Ishikawa (cell line): ENCODE data around the gene EYS.

Experiments
- CEBPB ChIP-seq: IDR thresholded peaks from 2 replicates; pipeline ENCODE4 v1.6.1; 2012
- CREB1 ChIP-seq: IDR thresholded peaks from 2 replicates; pipeline ENCODE4 v1.6.1; 2012; ENCODE audit warnings: low read depth
- EGR1 ChIP-seq: IDR thresholded peaks from 2 replicates; pipeline ENCODE4 v1.6.1; 2012
- EP300 ChIP-seq: IDR thresholded peaks from 2 replicates; pipeline ENCODE4 v1.6.1; 2012; ENCODE audit warnings: borderline replicate concordance
- FOXM1 ChIP-seq: IDR thresholded peaks from 2 replicates; pipeline ENCODE4 v1.6.1; 2012; ENCODE audit warnings: low read depth, borderline replicate concordance
- NFIC ChIP-seq: IDR thresholded peaks from 2 replicates; pipeline ENCODE4 v1.6.1; 2012
- RAD21 ChIP-seq: IDR thresholded peaks from 2 replicates; pipeline ENCODE4 v1.6.1; 2012; ENCODE audit warnings: low read depth
- TAF1 ChIP-seq: IDR thresholded peaks from 2 replicates; pipeline ENCODE4 v1.6.1; 2012; ENCODE audit warnings: low read depth, mild to moderate bottlenecking
- TCF12 ChIP-seq: IDR thresholded peaks from 2 replicates; pipeline ENCODE4 v1.6.1; 2012; ENCODE audit warnings: low read depth
- TEAD4 ChIP-seq: IDR thresholded peaks from 2 replicates; pipeline ENCODE4 v1.6.1; 2012
- YY1 ChIP-seq: IDR thresholded peaks from 2 replicates; pipeline ENCODE4 v1.6.1; 2012; ENCODE audit warnings: low read depth
- ZBTB7A ChIP-seq: IDR thresholded peaks from 2 replicates; pipeline ENCODE4 v1.6.1; 2012; ENCODE audit warnings: low read depth
- TF ChIP-seq, protein P1 (sequence below): IDR thresholded peaks from 2 replicates; pipeline ENCODE4 v1.6.1; 2012
- TF ChIP-seq, protein P2 (sequence below): IDR thresholded peaks from 2 replicates; pipeline ENCODE4 v1.6.1; 2012; ENCODE audit warnings: low read depth, mild to moderate bottlenecking
- TF ChIP-seq, protein P3 (sequence below): IDR thresholded peaks from 2 replicates; pipeline ENCODE4 v1.6.1; 2012

Gene EYS

DNA sequence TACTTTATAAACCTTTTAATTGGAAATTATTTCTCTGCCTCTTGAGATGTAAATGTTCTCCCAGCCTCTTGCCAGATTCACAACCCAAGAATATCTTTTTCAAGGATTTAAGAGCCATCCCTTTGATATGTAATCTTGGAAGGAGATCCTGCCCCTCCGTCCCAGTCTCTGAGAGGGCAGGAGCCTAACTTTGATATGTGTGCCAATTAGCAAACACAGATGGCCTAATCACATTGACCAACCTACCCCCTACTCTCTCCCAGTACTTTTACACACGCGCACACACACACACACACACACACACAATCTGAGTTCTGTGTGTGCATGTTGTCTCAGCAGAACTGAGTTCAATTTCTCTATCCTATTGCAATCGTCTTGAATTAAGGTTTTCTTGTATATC is 1447.7 kb downstream of the EYS start:
- TF ChIP-seq CEBPB (no peak), TEAD4 (no peak), EP300 (no peak)

DNA sequence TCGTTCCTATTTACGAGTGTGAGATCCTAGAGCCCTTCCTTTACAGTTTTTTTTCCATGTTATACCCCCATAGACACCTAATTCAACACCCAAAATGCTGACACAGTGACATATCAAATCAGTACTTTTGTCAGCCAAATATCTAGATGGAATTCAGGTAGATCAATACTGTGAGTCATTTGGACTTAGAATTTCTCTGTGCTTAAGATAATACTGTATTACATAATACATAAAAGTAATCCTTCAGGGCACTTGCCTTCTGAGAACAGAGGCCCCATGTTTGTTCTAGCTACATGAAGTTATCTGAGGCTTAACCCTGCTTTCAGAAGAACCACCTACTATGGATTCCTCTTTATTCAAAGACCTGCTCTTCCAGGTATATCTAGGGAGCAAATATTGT is 1448.3 kb downstream of the EYS start:
- no peak for TF ChIP-seq YY1
- TF ChIP-seq, protein P1, sequence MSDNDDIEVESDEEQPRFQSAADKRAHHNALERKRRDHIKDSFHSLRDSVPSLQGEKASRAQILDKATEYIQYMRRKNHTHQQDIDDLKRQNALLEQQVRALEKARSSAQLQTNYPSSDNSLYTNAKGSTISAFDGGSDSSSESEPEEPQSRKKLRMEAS = no peak
- TF ChIP-seq EGR1 = no peak
- no peak for TF ChIP-seq TCF12
- no peak for TF ChIP-seq NFIC
- no peak for TF ChIP-seq TEAD4
- TF ChIP-seq, protein P2, sequence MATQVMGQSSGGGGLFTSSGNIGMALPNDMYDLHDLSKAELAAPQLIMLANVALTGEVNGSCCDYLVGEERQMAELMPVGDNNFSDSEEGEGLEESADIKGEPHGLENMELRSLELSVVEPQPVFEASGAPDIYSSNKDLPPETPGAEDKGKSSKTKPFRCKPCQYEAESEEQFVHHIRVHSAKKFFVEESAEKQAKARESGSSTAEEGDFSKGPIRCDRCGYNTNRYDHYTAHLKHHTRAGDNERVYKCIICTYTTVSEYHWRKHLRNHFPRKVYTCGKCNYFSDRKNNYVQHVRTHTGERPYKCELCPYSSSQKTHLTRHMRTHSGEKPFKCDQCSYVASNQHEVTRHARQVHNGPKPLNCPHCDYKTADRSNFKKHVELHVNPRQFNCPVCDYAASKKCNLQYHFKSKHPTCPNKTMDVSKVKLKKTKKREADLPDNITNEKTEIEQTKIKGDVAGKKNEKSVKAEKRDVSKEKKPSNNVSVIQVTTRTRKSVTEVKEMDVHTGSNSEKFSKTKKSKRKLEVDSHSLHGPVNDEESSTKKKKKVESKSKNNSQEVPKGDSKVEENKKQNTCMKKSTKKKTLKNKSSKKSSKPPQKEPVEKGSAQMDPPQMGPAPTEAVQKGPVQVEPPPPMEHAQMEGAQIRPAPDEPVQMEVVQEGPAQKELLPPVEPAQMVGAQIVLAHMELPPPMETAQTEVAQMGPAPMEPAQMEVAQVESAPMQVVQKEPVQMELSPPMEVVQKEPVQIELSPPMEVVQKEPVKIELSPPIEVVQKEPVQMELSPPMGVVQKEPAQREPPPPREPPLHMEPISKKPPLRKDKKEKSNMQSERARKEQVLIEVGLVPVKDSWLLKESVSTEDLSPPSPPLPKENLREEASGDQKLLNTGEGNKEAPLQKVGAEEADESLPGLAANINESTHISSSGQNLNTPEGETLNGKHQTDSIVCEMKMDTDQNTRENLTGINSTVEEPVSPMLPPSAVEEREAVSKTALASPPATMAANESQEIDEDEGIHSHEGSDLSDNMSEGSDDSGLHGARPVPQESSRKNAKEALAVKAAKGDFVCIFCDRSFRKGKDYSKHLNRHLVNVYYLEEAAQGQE = no peak
- no peak for TF ChIP-seq ZBTB7A
- TF ChIP-seq EP300 = no peak
- no peak for TF ChIP-seq FOXM1
- TF ChIP-seq CEBPB = no peak
- no peak for TF ChIP-seq TAF1
- no peak for TF ChIP-seq CREB1
- no peak for TF ChIP-seq RAD21
- TF ChIP-seq, protein P3, sequence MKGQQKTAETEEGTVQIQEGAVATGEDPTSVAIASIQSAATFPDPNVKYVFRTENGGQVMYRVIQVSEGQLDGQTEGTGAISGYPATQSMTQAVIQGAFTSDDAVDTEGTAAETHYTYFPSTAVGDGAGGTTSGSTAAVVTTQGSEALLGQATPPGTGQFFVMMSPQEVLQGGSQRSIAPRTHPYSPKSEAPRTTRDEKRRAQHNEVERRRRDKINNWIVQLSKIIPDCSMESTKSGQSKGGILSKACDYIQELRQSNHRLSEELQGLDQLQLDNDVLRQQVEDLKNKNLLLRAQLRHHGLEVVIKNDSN = no peak

DNA sequence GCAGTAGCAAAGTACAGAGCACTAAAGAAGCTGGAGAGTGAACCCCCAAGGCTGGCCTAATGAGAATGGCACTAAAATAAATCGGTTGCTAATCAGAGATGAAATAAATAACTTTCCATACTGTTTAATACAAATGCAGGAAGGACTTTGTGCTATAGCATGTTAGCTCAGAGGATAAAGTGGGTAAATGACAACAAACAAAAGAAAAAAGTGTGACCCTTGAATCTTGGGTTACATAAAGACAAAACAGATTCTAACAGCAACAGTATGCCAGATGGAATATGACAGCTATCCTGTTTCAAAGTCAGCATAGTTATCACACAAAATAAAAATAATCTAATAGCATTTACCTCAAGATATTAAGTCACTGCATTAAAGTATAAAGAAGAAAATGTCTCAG is 1448.7 kb downstream of the EYS start:
- TF ChIP-seq EGR1 (no peak), CEBPB (no peak), RAD21 (no peak)

DNA sequence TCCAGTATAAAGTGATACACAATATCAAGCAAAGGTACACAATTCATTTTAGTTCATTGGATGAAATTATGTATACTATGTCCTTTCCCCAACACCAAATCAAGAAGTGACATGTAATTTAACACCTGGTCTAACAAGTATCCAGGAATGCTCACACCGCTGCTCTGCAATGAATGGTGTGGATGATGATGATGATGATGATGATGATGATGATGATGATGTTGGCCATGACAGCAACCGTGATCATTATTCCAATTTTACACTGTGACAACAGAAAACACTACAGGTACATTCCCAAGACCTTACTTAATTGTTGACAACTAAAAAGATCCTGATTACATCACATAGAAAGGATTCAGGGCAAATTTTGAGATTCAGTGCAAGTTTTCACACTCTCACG is 1449.4 kb downstream of the EYS start:
- TF ChIP-seq RAD21 (no peak), NFIC (no peak)

DNA sequence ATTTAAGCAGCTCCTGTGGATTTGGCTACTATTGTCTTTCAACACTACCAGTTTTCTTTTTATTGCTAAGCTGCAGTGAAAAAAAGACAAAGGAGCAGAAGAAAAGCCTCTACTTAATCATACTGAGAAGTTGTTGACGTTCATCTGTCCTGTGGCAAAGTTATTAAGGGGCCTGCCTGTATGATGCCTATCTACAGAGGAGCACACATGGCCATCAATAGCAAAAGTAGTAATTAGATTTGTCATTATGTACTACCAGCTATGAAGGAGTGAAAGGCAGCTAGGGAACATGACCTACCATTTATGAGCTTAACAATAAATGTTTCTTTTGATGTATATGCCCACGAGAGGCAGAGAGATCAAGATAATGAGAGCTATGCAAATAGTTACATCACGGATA is 1450.5 kb downstream of the EYS start:
- TF ChIP-seq, protein P1 = no peak
- TF ChIP-seq, protein P2 = no peak
- no peak for TF ChIP-seq NFIC
- TF ChIP-seq FOXM1 = no peak
- TF ChIP-seq TAF1 = no peak
- TF ChIP-seq, protein P3 = no peak
- no peak for TF ChIP-seq RAD21
- TF ChIP-seq TEAD4 = no peak

DNA sequence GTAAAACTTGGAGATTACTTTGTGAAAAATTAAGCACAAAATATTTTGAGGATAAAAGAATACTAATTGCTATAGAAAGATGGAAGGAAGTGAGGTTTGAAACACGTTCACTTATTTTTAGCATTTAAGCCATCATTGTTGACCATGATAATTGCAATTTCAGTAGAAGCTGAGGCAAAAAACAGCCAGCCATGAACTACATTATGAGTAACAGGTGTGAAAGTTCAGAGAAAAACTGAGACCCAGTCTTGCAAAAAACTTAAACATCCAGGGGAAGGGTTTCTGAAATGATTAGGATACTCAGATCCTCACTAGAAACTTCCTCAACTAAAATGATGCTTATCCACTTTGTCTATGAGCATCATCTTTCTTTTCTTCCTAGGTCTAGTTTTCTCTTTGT is 1452.0 kb downstream of the EYS start:
- TF ChIP-seq TAF1 = no peak
- no peak for TF ChIP-seq FOXM1
- TF ChIP-seq, protein P1 = no peak
- TF ChIP-seq CREB1 = no peak
- TF ChIP-seq CEBPB = no peak

DNA sequence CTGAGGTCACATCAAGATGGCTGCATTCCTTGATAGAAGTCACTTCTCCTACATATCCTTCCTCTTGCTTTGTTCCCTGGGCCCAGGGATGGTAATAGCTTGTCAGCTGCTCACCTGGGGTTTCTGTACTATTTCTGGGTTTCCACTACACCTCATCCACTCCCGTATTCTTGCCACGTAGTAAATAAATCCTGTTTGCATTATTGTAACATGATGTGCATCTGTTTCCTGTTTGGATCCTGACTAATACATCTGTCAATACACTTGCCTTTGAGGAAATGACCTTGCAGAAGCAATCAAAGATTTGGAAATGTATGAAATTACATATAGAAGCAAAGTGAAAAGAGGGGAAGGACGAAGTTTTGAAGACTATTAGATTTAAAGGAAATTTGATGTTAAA is 1452.5 kb downstream of the EYS start:
- TF ChIP-seq YY1 = no peak
- no peak for TF ChIP-seq EP300

DNA sequence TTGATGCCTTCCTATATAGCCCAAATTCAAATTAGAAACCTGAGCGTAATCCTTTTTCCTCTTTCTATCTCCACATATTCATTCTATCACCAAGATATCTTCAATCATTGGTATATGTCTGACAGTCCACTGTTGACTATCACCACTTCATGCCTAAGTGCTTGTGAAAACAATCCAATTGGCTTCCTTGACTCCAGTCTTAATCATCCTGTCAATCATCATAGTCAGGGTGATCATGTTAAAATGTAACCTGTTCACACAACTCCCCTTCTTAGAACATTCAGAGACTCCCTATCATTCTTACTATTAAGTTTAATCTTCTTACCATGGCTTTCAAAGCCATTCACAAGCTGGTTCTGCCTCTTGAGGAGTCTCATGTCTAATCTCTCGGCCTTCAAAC is 1454.8 kb downstream of the EYS start:
- no peak for TF ChIP-seq YY1
- TF ChIP-seq, protein P3 = no peak
- no peak for TF ChIP-seq TAF1
- TF ChIP-seq EGR1 = no peak
- TF ChIP-seq, protein P2 = no peak
- TF ChIP-seq RAD21 = no peak
- TF ChIP-seq ZBTB7A = no peak
- no peak for TF ChIP-seq CREB1
